ENCODE measurements around the gene FNDC3B.

FNDC3B gene

GRCh38 chr3:172132159-172132586 is 92.8 kb downstream of the FNDC3B start:
- in situ Hi-C loops (cut with MboI; ENCODE audit: low sequenced_read_pairs) = no loop called here

- in situ Hi-C loops (cut with MboI; ENCODE audit: low sequenced_read_pairs) = no loop called here
Observed at GRCh38 chr3:172132721-172133311, 93.4 kb downstream of the FNDC3B start.

GRCh38 chr3:172133838-172134237 is 94.5 kb downstream of the FNDC3B start:
- in situ Hi-C loops (cut with MboI; ENCODE audit: low sequenced_read_pairs) = no loop called here

- in situ Hi-C loops (cut with MboI; ENCODE audit: low sequenced_read_pairs) = no loop called here
Observed at GRCh38 chr3:172134352-172134751, 95.0 kb downstream of the FNDC3B start.

GRCh38 chr3:172135185-172135584 is 95.8 kb downstream of the FNDC3B start:
- in situ Hi-C loops (cut with MboI; ENCODE audit: low sequenced_read_pairs) = no loop called here

- in situ Hi-C loops (cut with MboI; ENCODE audit: low sequenced_read_pairs) = no loop called here
Observed at GRCh38 chr3:172135820-172136219, 96.4 kb downstream of the FNDC3B start.

GRCh38 chr3:172136330-172136729 is 97.0 kb downstream of the FNDC3B start:
- in situ Hi-C loops (cut with MboI; ENCODE audit: low sequenced_read_pairs) = no loop called here

- in situ Hi-C loops (cut with MboI; ENCODE audit: low sequenced_read_pairs) = no loop called here
Observed at GRCh38 chr3:172137287-172138192, 98.2 kb downstream of the FNDC3B start.

GRCh38 chr3:172138193-172138537 is 98.8 kb downstream of the FNDC3B start:
- in situ Hi-C loops (cut with MboI; ENCODE audit: low sequenced_read_pairs) = no loop called here

GRCh38 chr3:172138792-172139507 is 99.6 kb downstream of the FNDC3B start:
- in situ Hi-C loops (cut with MboI; ENCODE audit: low sequenced_read_pairs) = no loop called here

GRCh38 chr3:172139528-172140276 is 100.3 kb downstream of the FNDC3B start:
- in situ Hi-C loops (cut with MboI; ENCODE audit: low sequenced_read_pairs) = no loop called here

- in situ Hi-C loops (cut with MboI; ENCODE audit: low sequenced_read_pairs) = no loop called here
Observed at GRCh38 chr3:172140499-172141391, 101.4 kb downstream of the FNDC3B start.

- in situ Hi-C loops (cut with MboI; ENCODE audit: low sequenced_read_pairs) = no loop called here
Observed at GRCh38 chr3:172142051-172142863, 102.9 kb downstream of the FNDC3B start.

- in situ Hi-C loops (cut with MboI; ENCODE audit: low sequenced_read_pairs) = no loop called here
Observed at GRCh38 chr3:172142864-172143451, 103.6 kb downstream of the FNDC3B start.

- in situ Hi-C loops (cut with MboI; ENCODE audit: low sequenced_read_pairs) = no loop called here
Observed at GRCh38 chr3:172143739-172144497, 104.5 kb downstream of the FNDC3B start.

- in situ Hi-C loops (cut with MboI; ENCODE audit: low sequenced_read_pairs) = no loop called here
Observed at GRCh38 chr3:172144601-172145000, 105.2 kb downstream of the FNDC3B start.

- in situ Hi-C loops (cut with MboI; ENCODE audit: low sequenced_read_pairs) = no loop called here
Observed at GRCh38 chr3:172145031-172145686, 105.8 kb downstream of the FNDC3B start.

GRCh38 chr3:172146349-172146748 is 107.0 kb downstream of the FNDC3B start:
- in situ Hi-C loops (cut with MboI; ENCODE audit: low sequenced_read_pairs) = no loop called here
